HG03460 (cell line): ENCODE results near the gene CTBP2.

ENCODE experiments used
- ATAC-seq: cut with Tn5 transposase; IDR thresholded peaks from one replicate; pipeline ENCODE4 v1.9.1; 2021; ENCODE audit not compliant: unreplicated experiment

CTBP2 gene

GRCh38 chr10:125146791-125147579 lies 13.4 kb downstream of the CTBP2 start:
- peak; percentile 64 for ATAC-seq

DNA sequence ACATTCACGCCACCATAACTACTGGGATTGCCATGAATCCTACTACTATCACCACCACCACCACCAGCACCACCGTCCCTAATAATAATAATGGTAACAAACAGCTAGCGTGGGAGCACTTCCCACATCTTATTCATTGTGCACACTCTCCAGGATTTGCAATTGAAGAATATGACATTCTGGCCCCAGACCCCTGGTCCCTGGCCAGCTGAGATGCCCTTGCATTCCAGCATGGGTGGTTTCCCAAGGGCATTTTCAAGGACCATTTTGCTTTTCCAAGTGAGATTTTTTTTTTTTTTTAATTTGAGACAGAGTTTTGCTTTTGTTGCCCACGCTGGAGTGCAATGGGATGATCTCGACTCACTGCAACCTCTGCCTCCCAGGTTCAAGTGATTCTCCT lies 14.7 kb downstream of the CTBP2 start:
- no peak for ATAC-seq

GRCh38 chr10:125144693-125145623 lies 15.4 kb downstream of the CTBP2 start:
- no peak for ATAC-seq

GRCh38 chr10:125144206-125144605 lies 16.2 kb downstream of the CTBP2 start:
- no peak for ATAC-seq

DNA sequence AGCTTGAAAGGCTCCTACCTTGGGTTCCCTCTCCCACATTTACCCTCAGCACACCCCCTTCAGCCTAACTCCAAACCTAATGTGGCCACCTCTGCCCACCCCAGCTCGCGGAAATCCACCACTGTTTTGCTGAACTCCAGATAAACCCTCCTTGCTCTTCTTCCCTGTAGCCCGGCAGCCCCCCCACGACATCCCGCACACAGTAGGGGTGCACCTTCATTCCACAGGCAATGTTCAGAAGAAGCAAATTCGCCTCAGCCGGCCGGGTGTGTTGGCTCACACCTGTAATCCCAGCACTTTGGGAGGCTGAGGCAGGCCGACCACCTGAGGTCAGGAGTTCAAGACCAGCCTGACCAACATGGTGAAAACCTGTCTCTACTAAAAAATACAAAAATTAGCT lies 17.4 kb downstream of the CTBP2 start:
- ATAC-seq: no peak

- ATAC-seq: no peak
These were observed 18.4 kb downstream of the CTBP2 start for GRCh38 chr10:125141860-125142484.

DNA sequence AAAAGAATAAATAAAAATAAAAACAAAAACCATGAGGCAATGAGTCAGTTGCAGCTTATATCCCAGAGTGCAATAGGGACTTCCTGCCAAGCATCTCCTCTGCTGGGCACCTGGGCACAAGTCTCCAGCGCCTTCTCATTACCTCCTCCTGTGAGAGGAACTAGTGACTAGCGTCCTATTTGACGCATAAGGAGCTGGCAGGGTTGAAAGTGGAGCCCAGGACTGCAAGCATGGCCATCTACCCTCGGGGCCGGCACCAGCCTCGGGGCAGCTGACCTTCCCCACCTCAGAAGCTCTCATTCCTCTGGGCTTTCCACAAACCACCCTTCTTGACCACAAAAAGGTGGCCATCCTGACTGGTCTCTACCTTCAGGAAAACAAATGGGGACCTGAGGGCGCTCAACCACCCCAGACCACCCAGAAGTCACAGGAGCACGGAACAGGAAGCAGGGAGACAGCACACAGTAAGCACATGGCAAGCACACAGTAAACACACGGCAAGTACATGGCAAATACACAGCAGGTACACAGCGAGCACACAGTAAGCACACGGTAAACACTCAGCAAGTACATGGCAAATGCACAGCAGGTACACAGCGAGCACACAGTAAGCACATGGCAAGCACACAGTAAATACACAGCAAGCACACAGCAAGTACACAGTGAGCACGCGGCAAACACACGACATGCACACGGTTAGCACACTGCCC lies 19.1 kb downstream of the CTBP2 start:
- no peak for ATAC-seq

DNA sequence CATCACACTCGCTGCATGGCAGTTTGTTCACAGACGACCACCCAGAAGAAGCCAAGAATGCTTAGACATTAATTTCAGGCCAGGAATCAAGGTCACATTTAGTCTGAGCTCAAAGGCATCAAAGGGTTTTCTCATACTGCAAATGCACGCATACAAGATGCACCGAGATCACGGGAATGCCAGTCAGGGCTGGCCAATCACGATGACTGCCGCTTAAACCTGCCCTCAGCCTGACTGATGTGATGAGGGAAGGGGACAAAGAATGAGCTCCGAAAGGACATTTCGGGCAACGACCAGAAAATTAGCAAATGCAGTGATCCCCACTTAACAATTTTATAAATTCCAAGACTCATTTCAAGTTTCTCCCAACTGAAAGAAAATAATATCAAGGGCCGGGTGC lies 20.2 kb downstream of the CTBP2 start:
- no peak for ATAC-seq

DNA sequence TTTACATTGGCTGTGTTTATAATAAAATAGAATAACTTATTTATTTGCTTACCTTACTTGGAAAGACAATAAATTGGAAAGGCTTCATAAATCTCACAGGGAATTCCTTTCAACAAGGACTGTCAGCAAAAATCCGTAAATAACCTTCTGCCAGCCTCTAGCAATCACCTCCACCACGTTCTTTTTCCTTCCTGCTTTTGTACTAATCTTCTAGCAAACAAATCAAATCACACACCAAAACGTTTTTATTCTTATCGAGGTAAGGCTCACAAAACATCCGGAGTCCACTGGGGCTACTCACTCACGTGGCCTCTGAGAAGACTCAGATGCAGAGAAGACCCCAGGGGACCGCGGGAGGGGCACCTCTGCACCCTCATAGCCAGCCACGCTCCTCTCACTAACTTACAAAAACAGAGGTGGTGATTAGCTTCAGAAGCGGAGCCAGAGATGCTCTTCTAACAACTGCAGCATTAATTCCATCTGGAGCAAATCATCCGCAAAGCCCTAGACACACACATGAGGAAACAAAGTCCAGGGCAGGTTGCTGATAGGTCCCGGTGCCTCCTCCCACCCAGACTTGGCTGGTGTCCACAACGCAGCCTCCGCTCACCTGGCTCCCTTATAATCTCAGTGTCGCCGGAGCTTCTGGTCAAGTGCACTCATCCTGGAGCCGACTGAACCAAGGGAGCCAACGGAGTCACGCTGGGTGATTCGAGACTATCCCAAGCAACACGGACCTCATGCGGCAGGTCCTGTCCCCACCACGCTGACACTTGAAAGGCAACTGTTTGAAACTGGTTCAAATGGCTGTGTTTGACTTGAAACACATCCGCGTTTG lies 22.5 kb downstream of the CTBP2 start:
- no peak for ATAC-seq

DNA sequence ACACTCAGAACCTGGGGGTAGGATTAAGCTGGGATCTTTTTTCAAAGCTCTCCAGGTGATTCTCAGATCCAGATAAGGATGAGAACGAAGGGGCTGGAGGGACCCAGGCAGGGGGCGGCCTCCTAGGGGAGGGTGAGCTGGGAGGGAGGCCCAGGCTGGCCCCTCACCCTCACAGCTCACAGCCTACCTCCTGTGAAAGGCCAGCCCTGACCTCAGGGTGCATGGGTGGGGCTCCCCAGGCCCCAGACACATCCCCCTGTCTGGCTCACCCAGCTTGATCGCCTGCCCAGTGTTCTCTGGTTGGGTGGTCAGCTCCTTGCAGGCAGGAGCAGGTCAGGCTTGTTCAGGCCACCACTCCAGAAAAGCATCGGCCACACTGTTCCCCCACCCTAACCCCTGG lies 24.3 kb downstream of the CTBP2 start:
- ATAC-seq: no peak

DNA sequence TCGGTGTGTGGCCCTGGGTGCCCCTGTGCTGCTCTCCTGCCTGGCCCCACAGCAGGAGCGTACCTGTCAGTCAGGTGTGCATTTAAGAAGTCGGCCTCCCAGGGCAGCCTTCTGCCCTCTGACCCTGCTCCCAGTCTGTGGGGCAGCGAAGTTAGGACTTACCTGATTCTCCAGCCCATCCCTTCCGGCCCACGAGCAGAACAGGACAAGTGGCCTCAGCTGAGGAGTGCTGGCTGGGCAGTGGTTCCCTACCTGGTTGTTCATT lies 24.7 kb downstream of the CTBP2 start:
- ATAC-seq: no peak

DNA sequence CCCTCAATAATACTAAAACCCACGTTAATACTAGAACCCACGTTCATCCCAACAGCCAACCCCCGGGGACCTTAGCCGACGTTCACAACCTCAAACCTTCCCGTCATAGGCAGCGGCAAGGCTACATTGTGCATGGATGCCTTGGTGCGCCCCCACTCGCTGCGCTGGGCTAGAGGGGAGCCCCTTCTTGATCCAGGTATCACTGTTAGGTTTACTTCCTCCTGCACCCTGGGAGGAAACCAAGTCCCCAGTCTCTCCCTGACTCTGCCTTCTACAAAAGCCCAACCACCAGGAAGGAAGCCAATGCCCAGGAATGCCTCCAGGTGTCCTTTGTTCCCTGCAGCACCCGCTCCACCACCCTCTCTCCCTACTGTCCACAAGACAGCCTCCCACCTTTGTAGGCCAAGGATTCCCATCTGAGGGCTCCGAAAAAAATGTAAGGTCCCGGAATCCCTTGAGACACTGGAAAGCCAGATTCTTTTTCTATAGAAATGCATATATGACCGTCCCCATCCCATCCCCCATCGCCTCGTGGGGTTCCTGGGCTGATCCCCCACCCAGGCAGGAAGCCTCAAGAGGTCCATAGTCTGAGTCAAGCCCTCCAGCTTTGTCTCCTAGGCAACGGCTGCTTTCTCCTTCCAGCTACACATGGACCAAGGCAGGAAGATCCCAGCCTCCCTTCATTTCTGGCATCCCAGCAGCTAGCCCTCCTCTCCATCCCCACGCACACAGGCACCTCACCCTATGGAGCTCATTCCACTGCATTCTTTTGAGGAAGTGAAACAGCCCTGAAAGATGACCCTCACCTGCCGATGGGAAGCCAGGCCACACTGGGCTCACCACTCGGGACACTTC lies 25.2 kb downstream of the CTBP2 start:
- no peak for ATAC-seq

DNA sequence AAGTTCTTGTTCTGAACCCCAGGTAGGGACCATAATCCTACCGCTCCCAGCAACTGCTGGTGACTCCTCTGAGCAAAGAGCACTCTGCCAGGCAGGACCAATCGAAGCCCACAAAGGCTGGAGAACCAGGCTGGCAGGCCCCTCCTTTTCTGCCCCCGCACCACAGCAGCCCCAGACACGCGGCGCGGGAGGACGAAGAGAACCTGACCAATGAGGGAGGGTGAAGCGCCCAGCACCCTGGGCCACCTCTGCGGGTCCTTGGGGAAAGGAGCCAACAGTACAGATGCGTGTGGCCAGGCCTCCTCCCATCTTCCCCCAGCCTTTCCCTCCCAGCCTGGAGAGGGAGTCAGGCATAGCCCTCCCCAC lies 25.9 kb downstream of the CTBP2 start:
- ATAC-seq: no peak

GRCh38 chr10:125133696-125134482 lies 26.5 kb downstream of the CTBP2 start:
- no peak for ATAC-seq

DNA sequence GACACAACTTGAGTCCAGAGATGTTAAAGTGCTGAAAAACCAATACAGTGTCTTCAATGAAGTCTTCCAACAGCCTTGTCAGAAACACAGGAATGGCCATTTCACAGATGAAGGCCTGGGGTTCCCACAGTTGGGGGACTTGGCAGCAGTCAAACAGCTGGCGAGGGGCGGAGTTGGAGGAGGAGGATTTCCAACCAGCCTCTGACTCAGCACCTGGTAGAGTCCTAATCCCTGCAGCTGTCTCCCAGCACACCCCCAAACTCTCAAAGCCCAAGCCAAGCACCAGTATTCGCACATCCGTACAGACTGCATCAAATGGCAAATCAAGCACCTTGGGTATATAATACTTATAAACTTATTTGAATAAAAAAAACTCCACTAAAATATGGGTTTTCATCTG lies 28.0 kb downstream of the CTBP2 start:
- ATAC-seq: no peak

GRCh38 chr10:125130916-125131315 lies 29.4 kb downstream of the CTBP2 start:
- ATAC-seq: no peak

- ATAC-seq: no peak
These were observed 30.1 kb downstream of the CTBP2 start for GRCh38 chr10:125130260-125130659.

DNA sequence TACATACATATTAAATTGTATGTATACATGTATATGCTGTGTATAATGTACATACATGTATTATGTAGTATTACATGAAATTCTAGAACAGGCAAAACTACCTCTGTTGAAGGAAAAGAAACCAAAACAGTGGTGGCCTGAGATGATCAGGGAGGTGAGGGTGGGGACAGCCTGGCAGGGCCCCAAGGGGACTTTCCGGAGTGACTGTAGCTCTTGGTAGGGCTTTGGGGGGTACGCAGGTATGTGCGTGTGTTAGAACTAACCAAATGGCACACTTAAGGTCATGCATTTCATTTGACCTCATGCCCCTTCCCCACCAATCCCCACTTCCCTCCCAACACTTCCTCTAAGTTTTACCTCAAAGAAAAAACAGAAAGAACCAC lies 31.3 kb downstream of the CTBP2 start:
- no peak for ATAC-seq
